IMR-90 (cell line): ENCODE data around the gene RETREG1. TPM values are rescaled to one million over a fixed set of nuclear protein-coding genes. Genes with fewer than 3 reads are reported as not detected.

Experiments used
- ATAC-seq: fragments of 200-7000 bp; cut with Tn5 transposase; 2 replicates; pipeline ENCODE4 v1.9.1; 2020; ENCODE audit warnings: low read depth, mild to moderate bottlenecking, moderate library complexity
- BruUV-seq: library from RNA; stranded (reverse); fragments of 400-500 nt; replicated peaks from 2 replicates; lab custom pipeline; 2021; lab: Mats Ljungman, UMichigan
- CTCF ChIA-PET: fragments of 300-600 bp; formaldehyde crosslinking; extraction: SDS; loops from one replicate; lab custom pipeline; 2021; ENCODE audit warnings: antibody characterized with exemption; lab: Yijun Ruan, JAX
- POLR2A ChIA-PET: fragments of 300-600 bp; sonication (Branson Sonifier 250); formaldehyde crosslinking; loops from one replicate; lab custom pipeline; 2022; ENCODE audit warnings: antibody characterized with exemption; ENCODE audit not compliant: unreplicated experiment; lab: Charles Lee
- DNase-seq: peaks from one replicate; pipeline ENCODE4 v3.0.0; 2013
- H2AFZ ChIP-seq: replicated peaks from 2 replicates; pipeline ENCODE3; 2013; ENCODE audit warnings: low read length, mild to moderate bottlenecking; ENCODE audit not compliant: poor library complexity
- H2AK5ac ChIP-seq: 2 replicates; pipeline ENCODE4 v1.6.1; 2013; ENCODE audit warnings: low read depth, low read length, inconsistent platforms
- H2AK9ac ChIP-seq: replicated peaks from 2 replicates; pipeline ENCODE3; 2013; ENCODE audit warnings: mild to moderate bottlenecking, low read depth, low read length, moderate library complexity; ENCODE audit not compliant: poor library complexity
- H2BK120ac ChIP-seq: 2 replicates; pipeline ENCODE4 v1.6.1; 2013; ENCODE audit warnings: low read depth, low read length, inconsistent platforms
- H2BK15ac ChIP-seq: 3 replicates; pipeline ENCODE4 v1.6.1; 2013; ENCODE audit warnings: low read depth, low read length, inconsistent platforms
- H2BK20ac ChIP-seq: 2 replicates; pipeline ENCODE4 v1.6.1; 2013; ENCODE audit warnings: low read depth, mild to moderate bottlenecking, inconsistent platforms, low read length, moderate library complexity
- H2BK5ac ChIP-seq: 2 replicates; pipeline ENCODE4 v1.6.1; 2013; ENCODE audit warnings: mild to moderate bottlenecking, low read depth, low read length, inconsistent platforms; ENCODE audit not compliant: poor library complexity, severe bottlenecking
- H3K14ac ChIP-seq: replicated peaks from 2 replicates; pipeline ENCODE4 v1.6.1; 2013; ENCODE audit warnings: low read depth, low read length, inconsistent platforms
- H3K18ac ChIP-seq: 2 replicates; pipeline ENCODE4 v1.6.1; 2013; ENCODE audit warnings: low read depth, low read length, control low read depth
- H3K23ac ChIP-seq: 2 replicates; pipeline ENCODE4 v1.6.1; 2013; ENCODE audit warnings: low read depth, low read length, inconsistent platforms
- H3K27ac ChIP-seq: 2 replicates; pipeline ENCODE4 v1.5.1; 2013; ENCODE audit warnings: mild to moderate bottlenecking, control low read depth, low read length; ENCODE audit not compliant: insufficient read depth
- H3K27me3 ChIP-seq: 2 replicates; pipeline ENCODE4 v1.6.1; 2013; ENCODE audit warnings: low read length; ENCODE audit not compliant: control insufficient read depth, insufficient read depth
- H3K36me3 ChIP-seq: 2 replicates; pipeline ENCODE4 v1.6.1; 2013; ENCODE audit warnings: low read length, mixed read lengths; ENCODE audit not compliant: control insufficient read depth, insufficient read depth
- H3K4ac ChIP-seq: 2 replicates; pipeline ENCODE4 v1.6.1; 2013; ENCODE audit warnings: low read depth, low read length, inconsistent platforms
- H3K4me1 ChIP-seq: 2 replicates; pipeline ENCODE4 v1.6.1; 2013; ENCODE audit warnings: low read length, mixed read lengths; ENCODE audit not compliant: control insufficient read depth, insufficient read depth
- H3K4me2 ChIP-seq: 2 replicates; pipeline ENCODE4 v1.6.1; 2013; ENCODE audit warnings: low read depth, mild to moderate bottlenecking, control low read depth, low read length, moderate library complexity
- H3K4me3 ChIP-seq: 2 replicates; pipeline ENCODE4 v1.5.1; 2013; ENCODE audit warnings: low read depth, mild to moderate bottlenecking, control low read depth, low read length, moderate library complexity; ENCODE audit not compliant: insufficient read depth
- H3K56ac ChIP-seq: 2 replicates; pipeline ENCODE4 v1.6.1; 2013; ENCODE audit warnings: low read length, inconsistent platforms; ENCODE audit not compliant: insufficient read depth; ENCODE audit errors: extremely low read depth
- H3K79me1 ChIP-seq, 2 experiments: 2 replicates each; pipeline ENCODE4 v1.6.1; 2013; ENCODE audit warnings: low read length in 2 of 2, inconsistent platforms in 1 of 2, low read depth in 1 of 2
- H3K9ac ChIP-seq: 2 replicates; pipeline ENCODE4 v1.6.1; 2013; ENCODE audit warnings: low read depth, low read length, control low read depth
- H3K9me1 ChIP-seq: 2 replicates; pipeline ENCODE4 v1.6.1; 2013; ENCODE audit warnings: low read length, inconsistent platforms; ENCODE audit not compliant: insufficient read depth
- H3K9me3 ChIP-seq: 2 replicates; pipeline ENCODE4 v1.6.1; 2013; ENCODE audit warnings: low read length; ENCODE audit not compliant: control insufficient read depth, insufficient read depth
- H4K20me1 ChIP-seq: 2 replicates; pipeline ENCODE4 v1.6.1; 2013; ENCODE audit warnings: low read length, inconsistent platforms; ENCODE audit not compliant: insufficient read depth
- H4K5ac ChIP-seq: 2 replicates; pipeline ENCODE4 v1.6.1; 2013; ENCODE audit warnings: mild to moderate bottlenecking, low read depth, low read length, control low read depth
- H4K8ac ChIP-seq, 2 experiments: 2 replicates each; pipeline ENCODE4 v1.6.1; 2013; ENCODE audit warnings: low read depth in 2 of 2, low read length in 2 of 2, control low read depth in 1 of 2, inconsistent platforms in 1 of 2
- H4K91ac ChIP-seq: 2 replicates; pipeline ENCODE4 v1.6.1; 2013; ENCODE audit warnings: low read depth, low read length, inconsistent platforms; ENCODE audit not compliant: insufficient read depth
- BHLHE40 ChIP-seq: fragments of 150-350 bp; IDR thresholded peaks from 2 replicates; pipeline ENCODE4 v1.6.1; 2016; ENCODE audit warnings: mild to moderate bottlenecking, low read depth, low read length
- CEBPB ChIP-seq: IDR thresholded peaks from 2 replicates; pipeline ENCODE4 v1.6.1; 2012; ENCODE audit warnings: low read depth, low read length, improper control_type of control experiment
- CHD1 ChIP-seq: IDR thresholded peaks from 2 replicates; pipeline ENCODE4 v1.6.1; 2012; ENCODE audit warnings: low read depth, low read length, improper control_type of control experiment
- CTCF ChIP-seq: conservative IDR thresholded peaks from 2 replicates; pipeline ENCODE4 v1.5.1; 2012; ENCODE audit warnings: mild to moderate bottlenecking, low read depth, low read length, improper control_type of control experiment
- ELK1 ChIP-seq: fragments of 150-350 bp; IDR thresholded peaks from 2 replicates; pipeline ENCODE4 v1.6.1; 2016; ENCODE audit warnings: low read depth, mild to moderate bottlenecking, low read length, moderate library complexity, borderline replicate concordance
- FOS ChIP-seq: fragments of 150-350 bp; IDR thresholded peaks from 2 replicates; pipeline ENCODE4 v1.6.1; 2016; ENCODE audit warnings: low read depth, low read length
- MAFK ChIP-seq: IDR thresholded peaks from 2 replicates; pipeline ENCODE4 v1.6.1; 2012; ENCODE audit warnings: low read depth, low read length, improper control_type of control experiment
- MAZ ChIP-seq: IDR thresholded peaks from 2 replicates; pipeline ENCODE4 v1.6.1; 2012; ENCODE audit warnings: low read depth, mild to moderate bottlenecking, low read length, improper control_type of control experiment, moderate library complexity, borderline replicate concordance
- MXI1 ChIP-seq: IDR thresholded peaks from 2 replicates; pipeline ENCODE4 v1.6.1; 2012; ENCODE audit warnings: low read depth, mild to moderate bottlenecking, low read length, moderate library complexity, borderline replicate concordance
- NFE2L2 ChIP-seq: fragments of 150-350 bp; IDR thresholded peaks from 2 replicates; pipeline ENCODE4 v1.6.1; 2016; ENCODE audit warnings: low read depth, mild to moderate bottlenecking, low read length
- POLR2A ChIP-seq: IDR thresholded peaks from 2 replicates; pipeline ENCODE4 v1.6.1; 2012; ENCODE audit warnings: mild to moderate bottlenecking, low read depth, low read length
- RAD21 ChIP-seq: IDR thresholded peaks from 2 replicates; pipeline ENCODE4 v1.6.1; 2012; ENCODE audit warnings: low read length, improper control_type of control experiment
- RCOR1 ChIP-seq: IDR thresholded peaks from 2 replicates; pipeline ENCODE4 v1.6.1; 2012; ENCODE audit warnings: mild to moderate bottlenecking, low read length, improper control_type of control experiment; ENCODE audit not compliant: insufficient replicate concordance
- RFX5 ChIP-seq: IDR thresholded peaks from 2 replicates; pipeline ENCODE4 v1.8.0; 2012; ENCODE audit warnings: low read depth, mild to moderate bottlenecking, low read length, moderate library complexity
- SMC3 ChIP-seq: fragments of 150-350 bp; IDR thresholded peaks from 2 replicates; pipeline ENCODE4 v1.6.1; 2016; ENCODE audit warnings: low read depth, mild to moderate bottlenecking, antibody characterized with exemption, low read length, moderate library complexity
- USF2 ChIP-seq: fragments of 150-350 bp; IDR thresholded peaks from 2 replicates; pipeline ENCODE4 v1.6.1; 2017; ENCODE audit warnings: mild to moderate bottlenecking, antibody characterized with exemption, low read length, low read depth
- dilution Hi-C: fragments of 300-500 bp; cut with HindIII; formaldehyde crosslinking; loops from one replicate; pipeline ENCODE4 v1.14.3; 2018; ENCODE audit warnings: low sequenced_read_pairs; ENCODE audit not compliant: unreplicated experiment
- in situ Hi-C: fragments of 300-500 bp; cut with MboI; formaldehyde crosslinking; loops from 3 replicates; pipeline ENCODE4 v1.14.3; 2019; ENCODE audit warnings: low sequenced_read_pairs, inconsistent platforms, mixed read lengths
- intact Hi-C: fragments of 100-400 bp; cut with micrococcal nuclease; formaldehyde crosslinking; loops from 2 replicates; pipeline ENCODE4 v1.10.0; 2022
- polyA plus RNA-seq, 3 experiments: library from polyadenylated mRNA; depleted of rRNA; stranded (reverse); fragments of >200 nt; gene quantifications; 2 replicates each; pipeline ENCODE4 v1.2.3, GENCODE V29; 2012; ENCODE audit warnings: low replicate concordance in 1 of 3
- total RNA-seq: library from RNA; depleted of rRNA; stranded (reverse); fragments of >200 nt; gene quantifications from 2 replicates; pipeline ENCODE4 v1.2.3, GENCODE V29; 2012

RETREG1 gene
- total and polyA plus RNA-seq, 2 of the 4 experiments (the other 2 are of a cell fraction) = not detected

DNA sequence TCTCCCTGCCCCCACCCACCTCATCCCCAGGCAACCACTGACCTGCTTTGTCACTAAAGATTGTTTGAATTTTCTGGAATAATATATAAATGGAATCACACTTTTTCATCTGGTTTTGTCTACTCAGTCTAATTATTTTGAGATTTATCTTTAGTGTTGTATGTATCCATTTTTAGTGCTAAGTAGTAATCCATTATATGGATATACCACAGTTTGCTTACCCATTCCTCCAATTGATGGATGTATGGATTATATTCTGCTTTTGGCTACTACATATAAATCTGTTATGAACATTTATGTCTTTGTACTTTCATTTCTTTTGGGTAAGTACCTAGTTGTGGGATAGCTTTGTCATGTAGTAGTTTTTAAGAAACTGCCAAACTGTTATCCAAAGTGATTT, 136.7 kb downstream of the RETREG1 start:
- no peaks in the 10 kb centered on the region for H3K79me1 ChIP-seq
- no peak overlapping the region for H4K8ac ChIP-seq
- no peak overlapping the region for H2AK9ac ChIP-seq
- H3K14ac ChIP-seq = no peak overlapping the region
- no peak overlapping the region for H3K56ac ChIP-seq
- H2BK20ac ChIP-seq = no peak overlapping the region
- H4K5ac ChIP-seq = no peak overlapping the region
- no peaks in the 10 kb centered on the region for H3K9me3 ChIP-seq
- in situ Hi-C loops (loop anchor here (10.0 to 25.0 kb wide), 2 partner anchors 185 to 1832 kb away; no protein-coding TSS in a partner anchor), dilution Hi-C loops (no loop called here), intact Hi-C loops (loop anchor here (10.0 kb wide), 1 partner anchor 1835 kb away; no protein-coding TSS in a partner anchor)
- no peaks in the 10 kb centered on the region for H3K4me1 ChIP-seq
- H3K9ac ChIP-seq = no peak overlapping the region
- H4K20me1 ChIP-seq = no peaks in the 10 kb centered on the region
- no peak overlapping the region for H3K4ac ChIP-seq
- H3K18ac ChIP-seq = no peak overlapping the region
- no peak overlapping the region for H2BK5ac ChIP-seq
- TF ChIP-seq CTCF (no peak), MXI1 (no peak), POLR2A (no peak), BHLHE40 (no peak), MAFK (no peak), SMC3 (no peak), NFE2L2 (no peak), USF2 (no peak), RCOR1 (no peak), CEBPB (no peak), FOS (no peak), RAD21 (no peak), MAZ (no peak), ELK1 (no peak), RFX5 (no peak), CHD1 (no peak)
- H3K36me3 ChIP-seq = no peaks in the 10 kb centered on the region
- no peak overlapping the region for H3K4me3 ChIP-seq
- no peak overlapping the region for H4K91ac ChIP-seq
- CTCF ChIA-PET = interaction anchor here (1.1 to 1.4 kb wide), 2 partner anchors 72 to 736 kb away, joined by 3 read pairs; no protein-coding TSS in a partner anchor
- no peak overlapping the region for H3K27ac ChIP-seq
- no peak for ATAC-seq
- DNase-seq = no peak
- BruUV-seq = no TSS peak
- H3K23ac ChIP-seq = no peak overlapping the region
- no peak overlapping the region for H3K4me2 ChIP-seq
- H3K27me3 ChIP-seq = peaks cover 10% of the 10 kb centered on the region
- H2BK120ac ChIP-seq = no peak overlapping the region
- no peak overlapping the region for H2AFZ ChIP-seq
- POLR2A ChIA-PET = interaction anchor here (1.3 kb wide), 1 partner anchor 12 kb away, joined by 3 read pairs; no protein-coding TSS in a partner anchor
- no peaks in the 10 kb centered on the region for H3K9me1 ChIP-seq
- H2BK15ac ChIP-seq = no peak overlapping the region
- no peak overlapping the region for H2AK5ac ChIP-seq
